Body of pancreas (tissue), 4 donors: Measurements from ENCODE around the gene RFC3. TPM values are rescaled to one million over a fixed set of nuclear protein-coding genes. Genes with fewer than 3 reads are reported as not detected.

ENCODE experiments used
- ATAC-seq: fragments of 150-250 bp; one replicate; pipeline ENCODE4 v1.9.1; 2016
- DNase-seq, 4 donors: peaks; one replicate each; pipeline ENCODE4 v3.0.0-alpha.2; 2019
- H3K27ac ChIP-seq, 4 donors: fragments of 200-600 bp; sonication (generic); 1 replicate in 3 of 4; 2 replicates in 1 of 4; pipeline versions ENCODE4 v1.5.1 to v1.6.1; 2016 to 2019; ENCODE audit warnings: mild to moderate bottlenecking in 1 of 4, mixed read lengths in 1 of 4, moderate library complexity in 1 of 4
- H3K27me3 ChIP-seq, 2 donors: fragments of 200-600 bp; sonication (generic); one replicate each; pipeline ENCODE4 v1.6.0; 2016; ENCODE audit warnings: mild to moderate bottlenecking in 1 of 2
- H3K36me3 ChIP-seq, 2 donors: fragments of 200-600 bp; sonication (generic); replicated peaks in 1 of 2; 2 replicates each; pipeline ENCODE4 v1.5.1; 2016; ENCODE audit warnings: low read depth in 2 of 2; ENCODE audit not compliant: insufficient read depth in 1 of 2
- H3K4me1 ChIP-seq: fragments of 200-600 bp; sonication (generic); one replicate; pipeline ENCODE4 v1.6.0; 2016
- H3K4me3 ChIP-seq, 2 donors: fragments of 200-600 bp; sonication (generic); 1 replicate in 1 of 2; 2 replicates in 1 of 2; pipeline ENCODE4 v1.5.1; 2016 to 2019
- H3K9me3 ChIP-seq, 3 donors: fragments of 200-600 bp; sonication (generic); 1 replicate in 2 of 3; 2 replicates in 1 of 3; pipeline ENCODE4 v1.5.1; 2016
- POLR2A ChIP-seq, 3 donors: fragments of 450-650 bp; IDR thresholded peaks; one replicate each; pipeline ENCODE4 v1.6.1; 2016; ENCODE audit warnings: antibody characterized with exemption in 3 of 3, mild to moderate bottlenecking in 2 of 3
- WGBS, 2 donors: methylation state at CpG; one replicate each; pipeline ENCODE4 v1.1.5; 2017; 5-methylcytosine and 5-hydroxymethylcytosine counted together
- intact Hi-C: fragments of 100-400 bp; cut with DNase I; formaldehyde crosslinking; loops from one replicate; pipeline ENCODE4 v1.15.1; 2023
- total RNA-seq, 2 donors: library from RNA; depleted of rRNA; stranded (reverse); fragments of >200 nt; gene quantifications; one replicate each; pipeline ENCODE4 v1.1.0, GENCODE V29; 2016
- TF ChIP-seq, protein P1 (sequence below), 7 experiments: fragments of 450-650 bp in 4 of 7; fragments of 200-600 bp in 3 of 7; sonication (generic) in 3 of 7; IDR thresholded peaks; one replicate each; pipeline ENCODE4 v1.5.1; 2016 to 2019; ENCODE audit warnings: antibody characterized with exemption in 7 of 7

RFC3 gene
- total RNA-seq, 2 donors from 2014 or later, result 8.0 to 10.9 TPM

DNA sequence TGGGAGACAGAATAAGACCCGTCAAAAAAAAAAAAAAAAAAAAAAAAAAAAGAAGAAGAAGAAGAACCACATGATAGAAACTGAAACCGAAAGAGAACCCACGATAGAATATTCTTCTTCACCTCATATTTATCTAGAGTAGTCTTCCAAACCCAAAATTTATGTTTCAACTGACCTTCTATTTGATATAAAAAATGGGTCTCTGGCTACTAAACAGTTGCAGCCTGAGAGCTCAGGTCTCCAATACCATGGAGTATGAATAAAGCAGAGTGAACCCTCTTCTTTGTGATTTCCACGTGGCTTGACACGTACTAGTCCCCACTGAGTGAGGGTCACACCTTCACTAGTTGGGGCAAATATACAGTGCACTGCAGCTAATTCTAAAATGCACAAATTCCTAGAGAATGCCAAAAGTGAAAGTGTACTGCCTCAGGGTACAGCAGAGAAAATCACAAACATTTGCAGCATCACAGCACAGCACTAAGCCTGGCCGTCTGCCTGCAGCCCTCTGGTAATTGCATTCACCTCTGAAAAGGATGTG is 30.8 kb upstream of the RFC3 start:
- 63 to 74% methylated on average over 6 of the region's 6 CpGs for WGBS, 2 donors
- Histone ChIP-seq H3K27ac (no peak overlapping the region), H3K36me3 (no peaks in the 10 kb centered on the region), H3K4me1 (no peaks in the 10 kb centered on the region), H3K9me3 (no peaks in the 10 kb centered on the region), H3K4me3 (no peak overlapping the region), H3K27me3 (no peaks in the 10 kb centered on the region)
- ATAC-seq, result no peak
- no peak for TF ChIP-seq POLR2A (IDR thresholded peaks at IDR 0.05)
- TF ChIP-seq, protein P1, sequence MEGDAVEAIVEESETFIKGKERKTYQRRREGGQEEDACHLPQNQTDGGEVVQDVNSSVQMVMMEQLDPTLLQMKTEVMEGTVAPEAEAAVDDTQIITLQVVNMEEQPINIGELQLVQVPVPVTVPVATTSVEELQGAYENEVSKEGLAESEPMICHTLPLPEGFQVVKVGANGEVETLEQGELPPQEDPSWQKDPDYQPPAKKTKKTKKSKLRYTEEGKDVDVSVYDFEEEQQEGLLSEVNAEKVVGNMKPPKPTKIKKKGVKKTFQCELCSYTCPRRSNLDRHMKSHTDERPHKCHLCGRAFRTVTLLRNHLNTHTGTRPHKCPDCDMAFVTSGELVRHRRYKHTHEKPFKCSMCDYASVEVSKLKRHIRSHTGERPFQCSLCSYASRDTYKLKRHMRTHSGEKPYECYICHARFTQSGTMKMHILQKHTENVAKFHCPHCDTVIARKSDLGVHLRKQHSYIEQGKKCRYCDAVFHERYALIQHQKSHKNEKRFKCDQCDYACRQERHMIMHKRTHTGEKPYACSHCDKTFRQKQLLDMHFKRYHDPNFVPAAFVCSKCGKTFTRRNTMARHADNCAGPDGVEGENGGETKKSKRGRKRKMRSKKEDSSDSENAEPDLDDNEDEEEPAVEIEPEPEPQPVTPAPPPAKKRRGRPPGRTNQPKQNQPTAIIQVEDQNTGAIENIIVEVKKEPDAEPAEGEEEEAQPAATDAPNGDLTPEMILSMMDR (IDR thresholded peaks at IDR 0.05), result no peak
- intact Hi-C loops, result no loop called here
- DNase-seq, result no peak

DNA sequence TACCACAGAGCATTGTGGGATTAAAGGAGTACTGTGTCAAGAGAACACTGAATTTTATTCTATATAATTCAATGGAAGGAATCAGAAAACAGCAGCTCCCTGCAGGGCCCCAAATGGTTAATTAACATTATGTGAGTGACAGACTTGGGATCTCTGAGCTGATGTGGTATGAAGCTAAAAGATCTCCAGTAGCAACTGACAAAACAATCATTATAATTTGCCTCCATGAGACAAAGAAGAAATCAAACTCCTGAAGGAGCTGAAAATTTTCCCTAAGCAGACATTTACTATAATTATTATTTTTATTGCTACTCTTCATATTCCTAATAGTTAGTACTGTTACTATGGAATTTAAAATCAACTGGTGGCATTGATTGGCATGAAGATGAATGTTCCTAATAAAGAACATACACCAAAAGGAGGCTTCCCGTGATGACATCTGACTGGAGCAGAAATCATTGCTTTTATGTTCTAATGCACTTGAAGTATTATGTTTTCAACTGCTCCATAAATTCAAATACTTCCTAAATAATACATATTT is 28.8 kb upstream of the RFC3 start:
- DNase-seq, result no peak
- WGBS, 2 donors, result 90 to 100% methylated on average over 1 of the region's 1 CpG
- Histone ChIP-seq H3K27me3 (no peaks in the 10 kb centered on the region), H3K36me3 (no peaks in the 10 kb centered on the region), H3K9me3 (no peaks in the 10 kb centered on the region), H3K4me3 (no peak overlapping the region), H3K27ac (no peak overlapping the region), H3K4me1 (no peaks in the 10 kb centered on the region)
- ATAC-seq, result no peak
- TF ChIP-seq POLR2A (IDR thresholded peaks at IDR 0.05), result no peak
- TF ChIP-seq, protein P1 (IDR thresholded peaks at IDR 0.05), result no peak
- intact Hi-C loops, result no loop called here

DNA sequence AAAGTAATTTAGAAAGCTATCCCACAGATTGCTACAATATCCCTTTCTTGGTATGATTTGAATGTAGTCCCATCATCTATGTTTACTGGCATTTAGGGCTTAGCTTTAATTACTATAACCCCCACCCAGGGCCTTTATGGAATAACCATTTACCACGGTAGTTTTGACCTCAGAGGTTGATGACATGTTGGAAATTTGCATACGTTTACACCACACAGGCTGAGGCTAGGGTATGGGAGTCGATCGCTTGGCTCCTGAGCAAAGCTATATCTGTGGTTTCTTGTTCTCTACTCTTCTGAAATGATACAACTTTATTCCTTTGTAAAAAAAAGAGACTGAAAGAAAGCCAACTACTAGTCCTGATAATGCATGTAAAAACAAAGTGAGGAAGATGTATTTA is 28.2 kb upstream of the RFC3 start:
- Histone ChIP-seq H3K4me1 (no peaks in the 10 kb centered on the region), H3K27ac (no peak overlapping the region), H3K36me3 (no peaks in the 10 kb centered on the region), H3K9me3 (no peaks in the 10 kb centered on the region), H3K4me3 (no peak overlapping the region), H3K27me3 (no peaks in the 10 kb centered on the region)
- TF ChIP-seq POLR2A (IDR thresholded peaks at IDR 0.05), result no peak
- TF ChIP-seq, protein P1 (IDR thresholded peaks at IDR 0.05), result no peak
- no peak for ATAC-seq
- intact Hi-C loops, result no loop called here
- DNase-seq, result no peak
- 61 to 68% methylated on average over 4 of the region's 4 CpGs for WGBS, 2 donors

DNA sequence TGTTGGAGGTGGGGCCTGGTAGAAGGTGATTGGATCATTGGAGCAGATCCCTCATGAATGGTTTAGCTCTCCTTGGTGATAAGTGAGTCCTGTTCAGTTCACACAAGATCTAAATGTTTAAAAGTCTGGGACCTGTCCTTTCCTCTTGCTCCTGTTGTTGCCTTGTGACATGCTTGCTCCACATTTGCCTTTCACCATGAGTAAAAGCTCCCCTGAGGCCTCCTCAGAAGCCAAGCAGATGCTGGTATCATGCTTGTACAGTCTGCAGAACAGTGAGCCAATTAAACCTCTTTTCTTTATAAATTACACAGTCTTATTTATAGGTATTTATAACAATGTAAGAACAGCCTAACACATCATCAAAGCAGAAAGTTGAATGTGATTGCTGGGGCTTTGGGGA is 24.2 kb upstream of the RFC3 start:
- ATAC-seq, result no peak
- intact Hi-C loops, result no loop called here

More for the DNA sequence above, 24.2 kb upstream of the RFC3 start:
- TF ChIP-seq, protein P1 (IDR thresholded peaks at IDR 0.05), result no peak
- no peak for TF ChIP-seq POLR2A (IDR thresholded peaks at IDR 0.05)
- no peaks in the 10 kb centered on the region for H3K27me3 ChIP-seq
- no peaks in the 10 kb centered on the region for H3K9me3 ChIP-seq
- DNase-seq, result no peak
- H3K36me3 ChIP-seq, result no peaks in the 10 kb centered on the region
- no peak overlapping the region for H3K4me3 ChIP-seq
- H3K4me1 ChIP-seq, result peaks cover 11% of the 10 kb centered on the region
- no peak overlapping the region for H3K27ac ChIP-seq
